ENCODE measurements around the gene ZNF639.

- no peak for TF ChIP-seq CTCF (IDR thresholded peaks at IDR 0.05)
- no peak for TF ChIP-seq POLR2A (IDR thresholded peaks at IDR 0.05)
Measured at GRCh38 chr3:179299316-179299715, 23.5 kb upstream of the ZNF639 start.

Data from vagina (tissue), 2 donors.